ENCODE results near the gene ISL1. TPM values are rescaled to one million over a fixed set of nuclear protein-coding genes. Genes with fewer than 3 reads are reported as not detected.

The ISL1 gene
- total RNA-seq, result 1 to 10 TPM; 5.8 to 6.1 TPM
- polyA plus RNA-seq (2013, experiment 1 of 2), result 3.1 TPM
- 4.1 TPM for polyA plus RNA-seq (2013, experiment 2 of 2)
- long read RNA-seq, experiment 1, partial matches to known transcripts, result 4 of 4 reads
- long read RNA-seq, experiment 1, other reads (novel, unspliced or antisense), result 0 of 4 reads
- long read RNA-seq, experiment 2, partial matches to known transcripts, result 9 of 13 reads
- long read RNA-seq, experiment 2, other reads (novel, unspliced or antisense), result 4 of 13 reads
- long read RNA-seq, experiment 3, transcript ISL1-201 (6 exons, 2,459 nt), result major isoform, 20 of 47 reads
- long read RNA-seq, experiment 3, partial matches to known transcripts, result 23 of 47 reads
- long read RNA-seq, experiment 3, other reads (novel, unspliced or antisense), result 4 of 47 reads
- long read RNA-seq, experiment 4, partial matches to known transcripts, result 0 of 6 reads
- long read RNA-seq, experiment 4, other reads (novel, unspliced or antisense), result 6 of 6 reads

GRCh38 chr5:51383131-51384121 is at the start of gene ISL1:
Gene ISL1 (plus strand): TSS chr5:51383448. CDS start chr5:51383672, 224 bp downstream.
- Mint-ChIP-seq H3K9me3 (no peaks in the 10 kb centered on the region), H3K27ac (peak within 1 kb of the TSS; percentile 74), H3K4me3 (peak within 1 kb of the TSS; percentile 71), H3K4me1 (peaks cover 79% of the 10 kb centered on the region), H3K36me3 (ENCODE audit: low read depth) (no peaks in the 10 kb centered on the region), H3K27me3 (ENCODE audit: insufficient read depth) (peaks cover 96% of the 10 kb centered on the region)
- H3K4me3 ChIP-seq (ENCODE audit: low read length), result peak within 1 kb of the TSS; percentile 81
- no peaks in the 10 kb centered on the region for H3K36me3 ChIP-seq (ENCODE audit: control insufficient read depth, insufficient read depth, low read length)
- H3K9me3 ChIP-seq (ENCODE audit: control insufficient read depth, low read length), result no peaks in the 10 kb centered on the region
- 0% methylated on average over 36 to 57 of the region's 57 CpGs for WGBS, 2 experiments (ENCODE audit: insufficient coverage in 1 of 2, insufficient read length in 1 of 2)
- H3K27ac ChIP-seq (ENCODE audit: low read depth, low read length), result no peak within 1 kb of the TSS
- peaks cover 7% of the 10 kb centered on the region for H3K4me1 ChIP-seq (ENCODE audit: control insufficient read depth, insufficient read depth, low read length)
- peaks cover 95% of the 10 kb centered on the region for H3K27me3 ChIP-seq (ENCODE audit: control insufficient read depth, insufficient read depth, low read length, poor library complexity, severe bottlenecking)
- TF ChIP-seq CTCF (conservative IDR thresholded peaks at IDR 0.05), result no peak
- DNase-seq, result peak; percentile 97
- H3K9ac ChIP-seq (ENCODE audit: extremely low read depth, low read length, poor library complexity, severe bottlenecking), result no peak within 1 kb of the TSS

GRCh38 chr5:51336878-51337277 is 46.4 kb upstream of the ISL1 start:
- no peaks in the 10 kb centered on the region for H3K36me3 ChIP-seq (ENCODE audit: control insufficient read depth, insufficient read depth, low read length)
- H3K27ac ChIP-seq (ENCODE audit: low read depth, low read length), result no peak overlapping the region
- H3K4me1 ChIP-seq (ENCODE audit: control insufficient read depth, insufficient read depth, low read length), result no peaks in the 10 kb centered on the region
- Mint-ChIP-seq H3K36me3 (ENCODE audit: low read depth) (no peaks in the 10 kb centered on the region), H3K9me3 (peaks cover 6% of the 10 kb centered on the region), H3K27me3 (ENCODE audit: insufficient read depth) (peaks cover 5% of the 10 kb centered on the region), H3K4me3 (no peak overlapping the region), H3K27ac (no peak overlapping the region), H3K4me1 (peaks cover 12% of the 10 kb centered on the region)
- TF ChIP-seq CTCF (conservative IDR thresholded peaks at IDR 0.05), result no peak
- no peak for DNase-seq
- no peak overlapping the region for H3K4me3 ChIP-seq (ENCODE audit: low read length)
- no peaks in the 10 kb centered on the region for H3K9me3 ChIP-seq (ENCODE audit: control insufficient read depth, low read length)
- H3K27me3 ChIP-seq (ENCODE audit: control insufficient read depth, insufficient read depth, low read length, poor library complexity, severe bottlenecking), result no peaks in the 10 kb centered on the region
- WGBS, 2 experiments (ENCODE audit: insufficient coverage in 1 of 2, insufficient read length in 1 of 2), result 100% methylated on average over 1 to 2 of the region's 2 CpGs
- H3K9ac ChIP-seq (ENCODE audit: extremely low read depth, low read length, poor library complexity, severe bottlenecking), result no peak overlapping the region

- DNase-seq, result no peak
- H3K27me3 Mint-ChIP-seq (ENCODE audit: insufficient read depth), result peaks cover 9% of the 10 kb centered on the region
- Histone ChIP-seq H3K27ac (ENCODE audit: low read depth, low read length) (no peak overlapping the region), H3K9ac (ENCODE audit: extremely low read depth, low read length, poor library complexity, severe bottlenecking) (no peak overlapping the region), H3K36me3 (ENCODE audit: control insufficient read depth, insufficient read depth, low read length) (no peaks in the 10 kb centered on the region), H3K9me3 (ENCODE audit: control insufficient read depth, low read length) (peaks cover 17% of the 10 kb centered on the region), H3K4me1 (ENCODE audit: control insufficient read depth, insufficient read depth, low read length) (no peaks in the 10 kb centered on the region), H3K27me3 (ENCODE audit: control insufficient read depth, insufficient read depth, low read length, poor library complexity, severe bottlenecking) (no peaks in the 10 kb centered on the region), H3K4me3 (ENCODE audit: low read length) (no peak overlapping the region)
- WGBS, 2 experiments (ENCODE audit: insufficient coverage in 1 of 2, insufficient read length in 1 of 2), result 93 to 94% methylated on average over 2 of the region's 2 CpGs
- H3K9me3 Mint-ChIP-seq, result peaks cover 27% of the 10 kb centered on the region
- no peak for TF ChIP-seq CTCF (conservative IDR thresholded peaks at IDR 0.05)
- peaks cover 12% of the 10 kb centered on the region for H3K4me1 Mint-ChIP-seq
- H3K36me3 Mint-ChIP-seq (ENCODE audit: low read depth), result peaks cover 17% of the 10 kb centered on the region
- H3K27ac Mint-ChIP-seq, result no peak overlapping the region
- H3K4me3 Mint-ChIP-seq, result no peak overlapping the region
These were observed 38.1 kb upstream of the ISL1 start for GRCh38 chr5:51345106-51345505.

Measured in endodermal cell (in vitro differentiated cells).